DOHH2 (cell line): ENCODE measurements around the gene PLA2G1B.

Source experiments
- H3F3A ChIP-seq: fragments of 200-600 bp; sonication (generic), shearing (Covaris generic); 2 replicates; pipeline ENCODE4 v1.6.0; 2016; ENCODE audit warnings: antibody characterized with exemption, mild to moderate bottlenecking; ENCODE audit not compliant: control insufficient read depth, insufficient read depth
- H3K27ac ChIP-seq: fragments of 200-600 bp; sonication (generic); 2 replicates; pipeline ENCODE4 v1.5.1; 2014; ENCODE audit warnings: low read depth, mild to moderate bottlenecking, low read length, moderate library complexity
- H3K27me3 ChIP-seq: fragments of 200-600 bp; sonication (generic); 2 replicates; pipeline ENCODE4 v1.6.1; 2014; ENCODE audit warnings: mild to moderate bottlenecking, low read length, mixed read lengths; ENCODE audit not compliant: control insufficient read depth
- H3K36me3 ChIP-seq: fragments of 200-600 bp; sonication (generic); 2 replicates; pipeline ENCODE4 v1.6.1; 2014; ENCODE audit warnings: mild to moderate bottlenecking, low read length, moderate library complexity, mixed read lengths; ENCODE audit not compliant: control insufficient read depth
- H3K4me1 ChIP-seq: fragments of 200-600 bp; sonication (generic); 2 replicates; pipeline ENCODE4 v1.6.1; 2014; ENCODE audit warnings: mild to moderate bottlenecking, low read length, mixed read lengths; ENCODE audit not compliant: control insufficient read depth
- H3K4me2 ChIP-seq: fragments of 200-600 bp; sonication (generic); 2 replicates; pipeline ENCODE4 v1.6.0; 2014; ENCODE audit warnings: mild to moderate bottlenecking, low read length, moderate library complexity
- H3K4me3 ChIP-seq: fragments of 200-600 bp; sonication (generic); 2 replicates; pipeline ENCODE4 v1.5.1; 2014; ENCODE audit warnings: mild to moderate bottlenecking, low read length, mixed read lengths
- H3K79me2 ChIP-seq: fragments of 200-600 bp; sonication (generic); 2 replicates; pipeline ENCODE4 v1.6.1; 2014; ENCODE audit warnings: mild to moderate bottlenecking, low read length, mixed read lengths; ENCODE audit not compliant: control insufficient read depth
- H3K9me2 ChIP-seq: fragments of 200-600 bp; sonication (generic); replicated peaks from 2 replicates; pipeline ENCODE4 v1.6.1; 2014; ENCODE audit warnings: mild to moderate bottlenecking, low read length, mixed read lengths; ENCODE audit not compliant: control insufficient read depth
- H3K9me3 ChIP-seq: fragments of 200-600 bp; sonication (generic); 2 replicates; pipeline ENCODE4 v1.6.1; 2014; ENCODE audit warnings: antibody characterized with exemption, low read length, mixed read lengths; ENCODE audit not compliant: control insufficient read depth, insufficient read depth
- H4K20me1 ChIP-seq: fragments of 200-600 bp; sonication (generic); 2 replicates; pipeline ENCODE4 v1.6.0; 2014; ENCODE audit warnings: low read depth, mild to moderate bottlenecking, antibody characterized with exemption, low read length, moderate library complexity; ENCODE audit not compliant: control insufficient read depth, insufficient read depth
- EZH2phosphoT487 ChIP-seq: fragments of 200-600 bp; sonication (generic); IDR thresholded peaks from 2 replicates; pipeline ENCODE4 v1.6.1; 2017; ENCODE audit warnings: borderline replicate concordance, mild to moderate bottlenecking, antibody characterized with exemption, low read length, moderate library complexity, mixed read lengths
- TF ChIP-seq, protein P1 (sequence below): fragments of 200-600 bp; sonication (generic); IDR thresholded peaks from one replicate; pipeline ENCODE4 v1.5.1; 2014; ENCODE audit warnings: antibody characterized with exemption, mild to moderate bottlenecking, low read depth, low read length; ENCODE audit not compliant: poor library complexity, severe bottlenecking

The PLA2G1B gene

GRCh38 chr12:120367233-120367923 lies 39.8 kb upstream of the PLA2G1B start:
- H3K4me3 ChIP-seq = no peak overlapping the region
- no peaks in the 10 kb centered on the region for H3K36me3 ChIP-seq
- no peak overlapping the region for H3K27ac ChIP-seq
- peaks cover 44% of the 10 kb centered on the region for H3K27me3 ChIP-seq
- no peaks in the 10 kb centered on the region for H3K79me2 ChIP-seq
- no peaks in the 10 kb centered on the region for H3K4me1 ChIP-seq
- no peaks in the 10 kb centered on the region for H4K20me1 ChIP-seq
- H3F3A ChIP-seq = no peaks in the 10 kb centered on the region
- H3K9me2 ChIP-seq = no peaks in the 10 kb centered on the region
- no peaks in the 10 kb centered on the region for H3K9me3 ChIP-seq
- TF ChIP-seq, protein P1, sequence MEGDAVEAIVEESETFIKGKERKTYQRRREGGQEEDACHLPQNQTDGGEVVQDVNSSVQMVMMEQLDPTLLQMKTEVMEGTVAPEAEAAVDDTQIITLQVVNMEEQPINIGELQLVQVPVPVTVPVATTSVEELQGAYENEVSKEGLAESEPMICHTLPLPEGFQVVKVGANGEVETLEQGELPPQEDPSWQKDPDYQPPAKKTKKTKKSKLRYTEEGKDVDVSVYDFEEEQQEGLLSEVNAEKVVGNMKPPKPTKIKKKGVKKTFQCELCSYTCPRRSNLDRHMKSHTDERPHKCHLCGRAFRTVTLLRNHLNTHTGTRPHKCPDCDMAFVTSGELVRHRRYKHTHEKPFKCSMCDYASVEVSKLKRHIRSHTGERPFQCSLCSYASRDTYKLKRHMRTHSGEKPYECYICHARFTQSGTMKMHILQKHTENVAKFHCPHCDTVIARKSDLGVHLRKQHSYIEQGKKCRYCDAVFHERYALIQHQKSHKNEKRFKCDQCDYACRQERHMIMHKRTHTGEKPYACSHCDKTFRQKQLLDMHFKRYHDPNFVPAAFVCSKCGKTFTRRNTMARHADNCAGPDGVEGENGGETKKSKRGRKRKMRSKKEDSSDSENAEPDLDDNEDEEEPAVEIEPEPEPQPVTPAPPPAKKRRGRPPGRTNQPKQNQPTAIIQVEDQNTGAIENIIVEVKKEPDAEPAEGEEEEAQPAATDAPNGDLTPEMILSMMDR = peak; percentile 64
- 0 out of 2 replicates have a peak, but pooled peaks have one; percentile 45 for TF ChIP-seq EZH2phosphoT487
- H3K4me2 ChIP-seq = no peak overlapping the region

- Histone ChIP-seq H3K4me2 (no peak overlapping the region), H3K9me3 (no peaks in the 10 kb centered on the region), H3K27ac (no peak overlapping the region), H3F3A (no peaks in the 10 kb centered on the region), H3K79me2 (no peaks in the 10 kb centered on the region), H4K20me1 (no peaks in the 10 kb centered on the region), H3K9me2 (no peaks in the 10 kb centered on the region), H3K36me3 (no peaks in the 10 kb centered on the region), H3K4me1 (no peaks in the 10 kb centered on the region), H3K4me3 (no peak overlapping the region), H3K27me3 (peaks cover 41% of the 10 kb centered on the region)
- TF ChIP-seq, protein P1 = no peak
- no peak for TF ChIP-seq EZH2phosphoT487
Observed at GRCh38 chr12:120366845-120367232, 39.3 kb upstream of the PLA2G1B start.

GRCh38 chr12:120366341-120366705 lies 38.7 kb upstream of the PLA2G1B start:
- Histone ChIP-seq H3K9me3 (no peaks in the 10 kb centered on the region), H3F3A (no peaks in the 10 kb centered on the region), H3K4me2 (no peak overlapping the region), H3K27me3 (peaks cover 37% of the 10 kb centered on the region), H3K79me2 (no peaks in the 10 kb centered on the region), H3K36me3 (no peaks in the 10 kb centered on the region), H3K9me2 (no peaks in the 10 kb centered on the region), H3K4me1 (no peaks in the 10 kb centered on the region), H3K27ac (no peak overlapping the region), H3K4me3 (no peak overlapping the region), H4K20me1 (no peaks in the 10 kb centered on the region)
- no peak for TF ChIP-seq EZH2phosphoT487
- TF ChIP-seq, protein P1 = no peak
